PFSK-1 (cell line): Measurements from ENCODE around the gene SLC4A4.

Experiments
- FOXP2 ChIP-seq: optimal IDR thresholded peaks from 2 replicates; pipeline ENCODE3; 2011; ENCODE audit warnings: borderline replicate concordance, control low read depth, inconsistent platforms; ENCODE audit not compliant: insufficient read depth; ENCODE audit errors: extremely low read length, extremely low read depth
- POLR2AphosphoS5 ChIP-seq: IDR thresholded peaks from 2 replicates; pipeline ENCODE4 v1.6.1; 2012; ENCODE audit warnings: low read depth, mild to moderate bottlenecking, control low read depth, low read length, moderate library complexity
- SIN3A ChIP-seq: IDR thresholded peaks from 2 replicates; pipeline ENCODE4 v1.6.1; 2012; ENCODE audit warnings: mild to moderate bottlenecking, low read length, moderate library complexity, borderline replicate concordance; ENCODE audit not compliant: insufficient read depth
- TAF1 ChIP-seq: IDR thresholded peaks from 2 replicates; pipeline ENCODE4 v1.6.1; 2012; ENCODE audit warnings: low read length, control low read depth, borderline replicate concordance; ENCODE audit not compliant: insufficient read depth
- TF ChIP-seq, protein P1 (sequence below), 2 experiments: IDR thresholded peaks; 2 replicates each; pipeline versions ENCODE4 v1.6.1 to v1.8.0; 2011 to 2012; ENCODE audit warnings: low read depth in 2 of 2, low read length in 2 of 2, control low read depth in 1 of 2, inconsistent platforms in 1 of 2, mild to moderate bottlenecking in 1 of 2, moderate library complexity in 1 of 2; ENCODE audit not compliant: insufficient read depth in 1 of 2

SLC4A4 gene

DNA sequence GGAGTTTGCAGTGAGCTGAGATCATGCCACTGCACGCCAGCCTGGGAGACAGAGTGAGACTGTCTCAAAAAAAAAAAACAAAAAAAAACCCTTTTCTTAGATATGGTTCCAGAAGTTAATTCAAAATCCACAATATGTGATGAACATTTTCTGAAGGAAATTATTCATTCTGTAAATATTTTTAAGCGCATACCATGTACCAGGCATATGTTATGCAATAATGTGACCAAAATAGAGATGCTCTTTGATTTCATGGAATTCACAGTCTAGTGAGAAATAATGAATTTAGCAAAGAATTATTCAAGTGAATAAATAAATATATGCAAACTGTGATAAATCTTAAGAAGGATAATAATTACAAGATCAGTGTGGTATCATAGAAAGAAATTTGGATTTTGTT lies 270.3 kb downstream of the SLC4A4 start:
- no peak for TF ChIP-seq POLR2AphosphoS5
- TF ChIP-seq SIN3A: no peak
- no peak for TF ChIP-seq TAF1
- TF ChIP-seq FOXP2: no peak
- TF ChIP-seq, protein P1, sequence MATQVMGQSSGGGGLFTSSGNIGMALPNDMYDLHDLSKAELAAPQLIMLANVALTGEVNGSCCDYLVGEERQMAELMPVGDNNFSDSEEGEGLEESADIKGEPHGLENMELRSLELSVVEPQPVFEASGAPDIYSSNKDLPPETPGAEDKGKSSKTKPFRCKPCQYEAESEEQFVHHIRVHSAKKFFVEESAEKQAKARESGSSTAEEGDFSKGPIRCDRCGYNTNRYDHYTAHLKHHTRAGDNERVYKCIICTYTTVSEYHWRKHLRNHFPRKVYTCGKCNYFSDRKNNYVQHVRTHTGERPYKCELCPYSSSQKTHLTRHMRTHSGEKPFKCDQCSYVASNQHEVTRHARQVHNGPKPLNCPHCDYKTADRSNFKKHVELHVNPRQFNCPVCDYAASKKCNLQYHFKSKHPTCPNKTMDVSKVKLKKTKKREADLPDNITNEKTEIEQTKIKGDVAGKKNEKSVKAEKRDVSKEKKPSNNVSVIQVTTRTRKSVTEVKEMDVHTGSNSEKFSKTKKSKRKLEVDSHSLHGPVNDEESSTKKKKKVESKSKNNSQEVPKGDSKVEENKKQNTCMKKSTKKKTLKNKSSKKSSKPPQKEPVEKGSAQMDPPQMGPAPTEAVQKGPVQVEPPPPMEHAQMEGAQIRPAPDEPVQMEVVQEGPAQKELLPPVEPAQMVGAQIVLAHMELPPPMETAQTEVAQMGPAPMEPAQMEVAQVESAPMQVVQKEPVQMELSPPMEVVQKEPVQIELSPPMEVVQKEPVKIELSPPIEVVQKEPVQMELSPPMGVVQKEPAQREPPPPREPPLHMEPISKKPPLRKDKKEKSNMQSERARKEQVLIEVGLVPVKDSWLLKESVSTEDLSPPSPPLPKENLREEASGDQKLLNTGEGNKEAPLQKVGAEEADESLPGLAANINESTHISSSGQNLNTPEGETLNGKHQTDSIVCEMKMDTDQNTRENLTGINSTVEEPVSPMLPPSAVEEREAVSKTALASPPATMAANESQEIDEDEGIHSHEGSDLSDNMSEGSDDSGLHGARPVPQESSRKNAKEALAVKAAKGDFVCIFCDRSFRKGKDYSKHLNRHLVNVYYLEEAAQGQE (IDR thresholded peaks at IDR 0.05; ENCODE audit: insufficient read depth in 1 of 2, low read depth in 2 of 2, low read length in 2 of 2): no peak

DNA sequence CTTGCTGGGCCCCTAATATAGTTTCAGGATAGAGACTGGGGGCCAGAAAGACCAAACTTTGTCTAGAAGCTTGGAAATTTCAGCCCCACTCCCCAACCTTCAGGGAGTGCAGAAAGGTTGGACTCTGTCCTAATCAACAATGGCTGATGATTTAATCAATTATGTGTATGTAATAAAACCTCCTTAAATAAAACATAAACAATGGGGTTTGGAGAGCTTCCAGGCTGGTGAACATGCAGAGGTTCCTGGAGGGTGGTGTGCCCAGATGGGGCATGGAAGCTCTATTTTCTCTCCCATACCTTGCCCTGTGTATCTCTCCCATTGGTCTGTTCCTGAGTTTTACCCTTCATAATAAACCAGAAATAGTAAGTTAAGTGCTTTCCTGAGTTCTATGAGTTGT lies 270.8 kb downstream of the SLC4A4 start:
- TF ChIP-seq, protein P1 (IDR thresholded peaks at IDR 0.05; ENCODE audit: insufficient read depth in 1 of 2, low read depth in 2 of 2, low read length in 2 of 2): no peak
- TF ChIP-seq FOXP2 (no peak), POLR2AphosphoS5 (no peak), SIN3A (no peak), TAF1 (no peak)

DNA sequence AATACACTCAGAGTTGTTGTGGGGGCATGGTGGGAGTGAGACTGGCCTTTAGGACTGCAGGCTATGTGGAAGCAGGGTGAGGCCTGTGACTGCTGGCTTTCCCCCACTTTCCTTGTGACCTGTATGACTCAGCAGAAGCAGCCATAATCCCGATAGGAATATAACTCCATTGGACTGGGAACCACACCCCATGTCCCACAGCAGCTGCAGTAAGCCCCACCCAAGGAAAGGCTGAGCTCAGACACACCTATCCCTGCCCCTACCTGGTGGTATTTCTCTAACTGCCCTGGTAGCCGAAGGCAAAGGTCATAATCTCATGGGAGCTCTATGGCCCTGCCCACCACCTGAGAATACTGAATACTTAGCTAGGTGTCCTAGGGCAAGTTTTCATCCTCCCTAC lies 275.8 kb downstream of the SLC4A4 start:
- no peak for TF ChIP-seq SIN3A
- no peak for TF ChIP-seq POLR2AphosphoS5
- TF ChIP-seq, protein P1 (IDR thresholded peaks at IDR 0.05; ENCODE audit: insufficient read depth in 1 of 2, low read depth in 2 of 2, low read length in 2 of 2): no peak

DNA sequence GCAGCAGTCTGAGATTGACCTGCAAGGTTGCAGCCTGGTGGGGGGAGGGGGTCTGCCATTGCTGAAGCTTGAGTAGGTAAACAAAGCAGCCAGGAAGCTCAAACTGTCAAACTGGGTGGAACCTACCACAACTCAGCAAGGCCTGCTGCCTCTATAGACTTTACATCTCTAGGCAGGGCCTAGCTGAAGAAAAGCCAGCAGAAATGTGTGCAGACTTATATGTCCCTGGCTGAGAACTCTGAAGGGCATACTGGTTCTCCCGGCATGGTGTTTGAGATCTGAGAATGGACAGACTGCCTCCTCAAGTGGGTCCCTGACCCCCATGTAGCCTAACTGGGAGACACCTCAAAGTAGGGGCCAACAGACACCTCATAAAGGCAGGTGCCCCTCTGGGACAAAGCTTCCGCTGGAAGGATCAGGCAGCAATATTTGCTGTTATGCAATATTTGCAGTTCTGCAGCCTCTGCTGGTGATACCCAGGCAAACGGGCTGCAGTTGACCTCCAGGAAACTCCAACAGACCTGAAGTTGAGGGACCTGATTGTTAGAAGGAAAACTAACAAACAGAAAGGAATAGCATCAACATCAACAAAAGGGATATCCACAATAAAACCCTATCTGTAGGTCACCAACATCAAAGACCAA lies 277.5 kb downstream of the SLC4A4 start:
- TF ChIP-seq TAF1 (no peak), SIN3A (no peak), FOXP2 (no peak), POLR2AphosphoS5 (no peak)
- TF ChIP-seq, protein P1 (IDR thresholded peaks at IDR 0.05; ENCODE audit: insufficient read depth in 1 of 2, low read depth in 2 of 2, low read length in 2 of 2): no peak
